GM18511 (cell line): Measurements from ENCODE around the gene UPF3A.

Experiments
- ATAC-seq: cut with Tn5 transposase; IDR thresholded peaks from one replicate; pipeline ENCODE4 v1.9.1; 2021; ENCODE audit warnings: mild to moderate bottlenecking, moderate library complexity; ENCODE audit not compliant: unreplicated experiment

UPF3A gene

DNA sequence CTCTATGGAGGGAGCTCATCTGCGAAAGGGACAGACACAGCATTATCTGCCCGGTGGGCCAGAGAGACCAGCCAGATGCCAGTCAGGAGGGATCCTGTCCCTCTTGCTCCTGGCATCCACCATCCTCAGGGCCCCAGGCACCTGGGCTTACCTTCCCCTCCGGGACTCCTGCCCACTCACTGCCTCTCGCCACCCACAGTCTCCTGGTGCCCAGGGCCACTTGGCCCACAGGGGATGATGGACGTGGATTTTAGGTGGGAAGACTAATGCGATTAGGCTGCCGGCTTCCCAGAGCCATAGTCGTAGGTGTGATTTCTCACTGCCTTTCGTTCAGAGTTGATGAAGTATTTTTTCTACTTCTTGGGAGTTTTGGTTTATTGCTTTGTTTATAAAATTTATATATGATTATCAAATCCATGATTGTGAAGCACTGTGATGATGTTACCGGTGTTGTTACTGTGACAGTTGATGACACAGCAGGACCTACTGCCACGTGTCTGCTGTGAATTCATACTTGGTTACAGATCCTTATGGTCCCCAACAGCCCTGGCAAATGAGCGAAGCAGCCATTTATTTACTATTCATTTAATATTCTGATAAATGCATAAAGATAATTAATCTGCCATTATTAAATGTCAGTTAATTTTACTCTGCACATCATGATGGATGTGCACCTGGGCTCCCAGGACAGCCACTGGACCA is 18.4 kb downstream of the UPF3A start:
- no peak for ATAC-seq

GRCh38 chr13:114303700-114304327 is 22.4 kb downstream of the UPF3A start:
- ATAC-seq: no peak

DNA sequence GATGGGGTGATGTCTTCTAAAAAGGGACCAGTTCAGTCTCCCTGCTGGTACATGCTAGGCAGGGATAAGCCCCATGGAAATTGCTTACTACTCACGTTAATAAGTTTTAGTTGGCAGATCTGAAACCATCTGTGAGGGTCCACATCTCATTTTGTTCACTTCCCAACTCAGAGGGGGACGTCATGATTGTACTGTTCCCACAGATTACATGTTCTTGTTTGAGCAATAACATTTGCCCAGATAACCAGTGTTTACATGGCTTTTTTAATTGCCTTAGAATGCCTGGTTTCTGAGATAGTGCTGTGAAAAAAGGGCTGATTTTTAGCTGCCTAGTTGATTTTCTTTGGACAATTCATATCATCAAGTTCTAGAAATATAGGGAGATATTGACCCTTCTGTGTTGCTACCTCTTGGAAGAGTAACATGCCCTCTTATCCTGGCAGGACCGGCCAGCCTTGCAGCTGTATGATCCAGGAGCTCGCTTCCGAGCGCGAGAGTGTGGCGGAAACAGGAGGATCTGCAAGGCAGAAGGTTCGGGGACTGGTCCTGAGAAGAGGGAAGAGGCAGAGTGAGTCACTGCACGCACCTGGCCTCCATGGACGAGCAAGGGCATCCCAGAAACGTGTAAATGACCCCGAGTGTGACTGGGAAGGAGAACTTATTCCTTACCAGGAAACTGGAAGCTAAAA is 23.1 kb downstream of the UPF3A start:
- ATAC-seq: no peak

GRCh38 chr13:114309086-114309485 is 27.7 kb downstream of the UPF3A start:
- no peak for ATAC-seq

GRCh38 chr13:114309806-114310410 is 28.5 kb downstream of the UPF3A start:
- ATAC-seq: no peak

- ATAC-seq: no peak
These were observed 29.6 kb downstream of the UPF3A start for GRCh38 chr13:114310956-114311355.

GRCh38 chr13:114311387-114311786 is 30.0 kb downstream of the UPF3A start:
- no peak for ATAC-seq

GRCh38 chr13:114311908-114312307 is 30.5 kb downstream of the UPF3A start:
- ATAC-seq: no peak

DNA sequence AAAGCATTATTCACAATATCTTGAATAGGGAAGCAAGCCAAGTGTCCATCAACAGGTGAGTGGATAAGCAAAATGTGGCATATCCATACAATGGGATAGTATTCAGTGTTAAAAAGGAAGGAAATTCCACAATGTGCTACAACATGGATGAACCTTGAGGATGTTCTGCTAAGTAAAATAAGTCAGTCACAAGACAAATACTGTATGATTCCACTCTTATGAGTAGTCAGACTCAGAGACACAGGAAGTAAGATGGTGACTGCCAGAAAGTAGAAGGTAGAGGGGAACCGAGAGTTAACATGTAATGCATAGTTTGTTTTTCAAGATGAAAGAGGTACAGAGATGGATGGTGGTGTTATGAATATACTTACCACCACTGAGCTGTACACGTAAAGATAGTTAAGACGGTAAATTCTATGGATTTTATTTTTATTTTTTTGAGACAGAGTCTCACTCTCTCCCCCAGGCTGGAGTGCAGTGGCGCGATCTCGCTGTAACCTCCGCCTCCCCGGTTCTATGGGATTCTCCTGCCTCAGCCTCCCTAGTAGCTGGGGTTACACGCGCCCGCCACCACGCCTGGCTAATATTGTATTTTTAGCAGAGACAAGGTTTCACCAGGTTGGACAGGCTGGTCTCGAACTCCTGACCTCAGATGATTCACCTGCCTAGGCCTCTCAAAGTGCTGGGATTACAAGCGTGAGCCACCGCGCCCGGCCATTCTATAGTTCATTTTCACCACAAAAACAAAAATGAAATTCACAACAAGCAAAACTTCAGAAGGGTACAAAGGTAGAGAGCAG is 31.9 kb downstream of the UPF3A start:
- ATAC-seq: no peak

GRCh38 chr13:114314074-114314912 is 32.9 kb downstream of the UPF3A start, which contains the start of gene CHAMP1:
TSS of gene CHAMP1 (plus strand) at chr13:114314503. CDS start at chr13:114323843, 9,340 bp downstream.
- ATAC-seq: peak; percentile 90

DNA sequence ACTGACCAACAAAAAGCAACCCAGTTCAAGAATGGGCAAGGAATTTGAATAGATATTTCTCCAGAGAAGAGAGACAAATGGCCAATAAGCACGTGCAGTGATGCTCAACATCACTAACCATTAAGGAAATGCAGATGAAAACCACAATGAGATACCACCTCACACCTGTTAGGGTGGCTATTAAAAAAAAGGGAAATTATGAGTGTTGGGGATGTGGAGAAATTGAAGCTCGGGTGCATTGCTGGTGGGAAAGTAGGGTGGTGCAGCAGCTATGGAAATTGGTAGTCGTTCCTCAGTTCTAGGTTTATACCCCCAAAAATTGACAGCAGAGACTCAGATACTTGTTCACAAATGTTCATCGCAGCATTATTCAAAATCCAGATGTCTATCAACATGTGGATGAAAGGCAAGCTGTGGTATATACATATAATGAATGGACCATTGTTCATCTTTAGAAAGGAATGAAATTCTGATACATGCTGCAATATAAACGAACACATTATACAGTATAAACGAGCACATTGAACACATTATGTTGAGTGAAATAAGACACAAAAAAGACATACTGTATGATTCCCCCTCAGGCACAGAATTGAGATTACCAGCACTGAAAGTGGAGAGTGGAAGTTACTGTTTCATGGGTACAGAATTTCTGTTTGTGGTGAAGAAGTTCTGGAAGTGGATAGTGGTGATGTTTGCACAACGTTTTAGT is 33.8 kb downstream of the UPF3A start:
- no peak for ATAC-seq

DNA sequence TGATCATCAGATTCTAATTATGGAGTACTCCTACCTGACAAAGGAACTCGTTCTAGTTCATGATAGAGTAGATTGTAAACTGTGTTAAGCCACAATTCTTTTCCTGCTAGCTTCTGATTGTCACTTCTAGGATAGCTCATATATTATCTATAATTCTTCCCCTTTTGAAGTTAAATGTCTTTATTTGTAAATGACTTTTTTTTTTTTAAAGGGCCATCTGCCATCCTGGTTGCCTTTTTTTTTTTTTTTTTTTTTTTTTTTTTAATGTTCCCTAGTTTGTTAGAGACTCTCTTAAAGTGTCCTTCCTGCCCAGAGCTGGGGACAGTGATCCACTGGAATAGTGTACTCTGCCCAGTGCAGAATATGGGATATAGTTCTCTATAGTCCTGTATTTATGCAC is 37.2 kb downstream of the UPF3A start:
- ATAC-seq: no peak

DNA sequence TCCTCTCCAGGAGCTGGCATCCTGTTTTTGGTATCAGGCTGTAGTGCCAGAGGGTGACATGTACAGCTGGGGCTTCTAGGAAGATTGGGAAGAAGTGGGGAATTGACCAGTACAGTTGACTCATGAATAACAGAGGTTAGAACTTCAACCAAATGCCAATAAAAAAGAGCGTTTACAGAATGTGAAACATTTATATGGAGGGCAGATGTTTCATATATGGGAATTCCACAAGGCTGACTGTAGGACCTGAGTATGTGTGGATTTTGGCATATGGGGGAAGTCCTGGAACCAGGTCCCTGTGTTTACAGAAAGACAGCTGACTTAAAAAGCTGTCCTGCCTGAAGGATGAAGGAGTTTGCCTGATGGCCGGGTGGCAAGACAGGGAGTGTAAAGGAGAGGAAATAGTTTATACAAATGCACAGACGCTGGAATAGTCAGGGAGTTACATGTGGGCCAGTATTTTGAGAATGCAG is 38.1 kb downstream of the UPF3A start:
- no peak for ATAC-seq

- no peak for ATAC-seq
These were observed 38.7 kb downstream of the UPF3A start for GRCh38 chr13:114320065-114320464.

- no peak for ATAC-seq
These were observed 39.9 kb downstream of the UPF3A start for GRCh38 chr13:114321256-114321655.

DNA sequence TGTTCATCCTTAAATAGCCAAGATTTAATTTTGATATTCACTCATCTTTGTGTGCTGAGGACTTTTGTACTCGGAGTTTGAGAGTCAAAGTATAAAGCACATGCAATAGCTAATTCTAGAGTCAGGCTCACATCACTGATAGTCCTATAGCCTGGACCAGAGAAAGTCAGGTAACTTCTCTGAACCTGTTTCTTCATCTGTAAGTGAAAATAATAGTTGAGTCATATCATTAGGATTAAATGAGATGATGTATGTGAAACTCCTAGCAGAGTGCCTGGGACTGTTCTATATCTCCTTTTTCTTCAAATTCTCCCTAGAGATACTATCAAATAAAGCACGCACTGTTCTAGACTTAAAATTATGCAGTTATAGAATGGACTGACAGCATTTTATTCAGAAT is 41.9 kb downstream of the UPF3A start:
- ATAC-seq: no peak

- no peak for ATAC-seq
These were observed 42.9 kb downstream of the UPF3A start for GRCh38 chr13:114324334-114324733.

GRCh38 chr13:114325729-114326128 is 44.3 kb downstream of the UPF3A start:
- no peak for ATAC-seq

DNA sequence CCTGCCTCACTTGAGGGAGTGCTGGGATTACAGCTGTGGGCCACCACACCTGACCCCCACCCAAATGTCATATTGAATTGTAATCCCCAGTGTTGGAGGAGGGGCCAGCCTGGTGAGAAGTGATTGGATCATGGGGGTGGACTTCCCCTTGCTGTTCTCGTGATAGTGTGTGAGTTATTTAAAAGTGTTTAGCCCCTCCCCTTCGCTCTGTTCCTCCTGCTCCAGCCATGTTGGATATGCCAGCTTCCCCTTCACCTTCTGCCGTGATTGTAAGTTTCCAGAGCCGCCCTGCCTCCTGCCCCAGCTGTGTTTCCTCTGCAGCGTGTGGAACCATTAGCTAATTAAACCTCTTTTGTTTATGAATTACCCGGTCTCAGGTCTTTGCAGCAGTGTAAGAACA is 46.6 kb downstream of the UPF3A start:
- ATAC-seq: no peak
